GM23338 (cell line): ENCODE data around the gene TTF1. TPM values are rescaled to one million over a fixed set of nuclear protein-coding genes. Genes with fewer than 3 reads are reported as not detected.

ENCODE experiments used
- ATAC-seq: fragments of 200-7000 bp; cut with Tn5 transposase; 3 replicates; pipeline ENCODE4 v1.9.1; 2020
- DNase-seq: peaks from one replicate; pipeline ENCODE4 v3.0.0-alpha.2; 2015; ENCODE audit warnings: low spot score
- H2AFZ ChIP-seq: fragments of 200-600 bp; sonication (generic); 2 replicates; pipeline ENCODE4 v1.8.0; 2016; ENCODE audit warnings: antibody characterized with exemption, mild to moderate bottlenecking, moderate library complexity
- H3F3A ChIP-seq: fragments of 200-600 bp; sonication (generic); replicated peaks from 2 replicates; pipeline ENCODE4 v1.8.0; 2017; ENCODE audit warnings: antibody characterized with exemption, mixed run types, low read depth
- H3K27ac ChIP-seq: fragments of 200-600 bp; sonication (generic); 2 replicates; pipeline ENCODE4 v1.6.1; 2016; ENCODE audit warnings: low read depth
- H3K27me3 ChIP-seq: fragments of 200-600 bp; sonication (generic); 2 replicates; pipeline ENCODE4 v1.8.0; 2016; ENCODE audit warnings: mild to moderate bottlenecking, mixed run types, moderate library complexity; ENCODE audit not compliant: insufficient read depth
- H3K36me3 ChIP-seq: fragments of 200-600 bp; sonication (generic); 2 replicates; pipeline ENCODE4 v1.8.0; 2016; ENCODE audit warnings: mild to moderate bottlenecking; ENCODE audit not compliant: insufficient read depth
- H3K4me1 ChIP-seq: fragments of 200-600 bp; sonication (generic); 2 replicates; pipeline ENCODE4 v1.8.0; 2016; ENCODE audit warnings: mild to moderate bottlenecking, moderate library complexity; ENCODE audit not compliant: insufficient read depth
- H3K4me2 ChIP-seq: fragments of 200-600 bp; sonication (generic); 2 replicates; pipeline ENCODE4 v1.7.1; 2017; ENCODE audit warnings: mixed run types
- H3K4me3 ChIP-seq: fragments of 200-600 bp; sonication (generic); 2 replicates; pipeline ENCODE4 v1.6.1; 2016; ENCODE audit warnings: mixed run types
- H3K79me2 ChIP-seq: fragments of 200-600 bp; sonication (generic); replicated peaks from 2 replicates; pipeline ENCODE4 v1.8.0; 2017; ENCODE audit warnings: mild to moderate bottlenecking; ENCODE audit not compliant: insufficient read depth
- H3K9me2 ChIP-seq: fragments of 200-600 bp; sonication (generic); 2 replicates; pipeline ENCODE4 v1.8.0; 2017; ENCODE audit not compliant: insufficient read depth
- H4K20me1 ChIP-seq: fragments of 200-600 bp; sonication (generic); replicated peaks from 2 replicates; pipeline ENCODE4 v1.8.0; 2017; ENCODE audit warnings: mild to moderate bottlenecking; ENCODE audit not compliant: insufficient read depth
- H3K27ac Mint-ChIP-seq: 2 replicates; pipeline ENCODE4 v1.8.0; 2020; ENCODE audit warnings: inconsistent platforms, mild to moderate bottlenecking, moderate library complexity, mixed read lengths
- H3K27me3 Mint-ChIP-seq: 3 replicates; pipeline ENCODE4 v1.8.0; 2022; ENCODE audit warnings: low read depth, mild to moderate bottlenecking, moderate library complexity, mixed read lengths, inconsistent platforms; ENCODE audit not compliant: insufficient read depth, poor library complexity
- H3K36me3 Mint-ChIP-seq: 3 replicates; pipeline ENCODE4 v1.8.0; 2021; ENCODE audit warnings: low read depth, mild to moderate bottlenecking, inconsistent platforms, moderate library complexity, mixed read lengths
- H3K4me1 Mint-ChIP-seq: 3 replicates; pipeline ENCODE4 v1.8.0; 2020; ENCODE audit warnings: mild to moderate bottlenecking, inconsistent platforms, mixed read lengths
- H3K4me3 Mint-ChIP-seq: 3 replicates; pipeline ENCODE4 v1.8.0; 2021; ENCODE audit warnings: moderate library complexity, mild to moderate bottlenecking, inconsistent platforms, mixed read lengths
- H3K9me3 Mint-ChIP-seq: 3 replicates; pipeline ENCODE4 v1.8.0; 2020; ENCODE audit warnings: moderate library complexity, mild to moderate bottlenecking, inconsistent platforms, mixed read lengths
- CREB1 ChIP-seq: fragments of 250-450 bp; sonication (Bioruptor Pico); IDR thresholded peaks from 2 replicates; pipeline ENCODE4 v1.5.0; 2020; ENCODE audit warnings: low read depth, mild to moderate bottlenecking, moderate library complexity
- EZH2 ChIP-seq: fragments of 200-600 bp; sonication (generic); IDR thresholded peaks from one replicate; pipeline ENCODE4 v1.8.0; 2017; ENCODE audit warnings: antibody characterized with exemption, mild to moderate bottlenecking, low read depth; ENCODE audit not compliant: unreplicated experiment
- EZH2phosphoT487 ChIP-seq: fragments of 200-600 bp; sonication (generic); IDR thresholded peaks from one replicate; pipeline ENCODE4 v1.8.1; 2018; ENCODE audit warnings: antibody characterized with exemption; ENCODE audit not compliant: unreplicated experiment
- JUNB ChIP-seq: IDR thresholded peaks from one replicate; pipeline ENCODE4 v1.6.1; 2016; ENCODE audit warnings: antibody characterized with exemption; ENCODE audit not compliant: unreplicated experiment
- NANOG ChIP-seq: IDR thresholded peaks from 2 replicates; pipeline ENCODE4 v1.6.1; 2016; ENCODE audit warnings: antibody characterized with exemption, borderline replicate concordance
- POLR2AphosphoS5 ChIP-seq: IDR thresholded peaks from 2 replicates; pipeline ENCODE4 v1.6.1; 2016; ENCODE audit warnings: antibody characterized with exemption, low read depth
- STAT1 ChIP-seq: IDR thresholded peaks from one replicate; pipeline ENCODE4 v1.6.1; 2016; ENCODE audit warnings: antibody characterized with exemption; ENCODE audit not compliant: unreplicated experiment
- ZNF114 ChIP-seq: fragments of 250-450 bp; sonication (Bioruptor Pico); IDR thresholded peaks from 2 replicates; pipeline ENCODE4 v1.5.0; 2020; ENCODE audit warnings: mild to moderate bottlenecking, moderate library complexity
- ZNF331 ChIP-seq: fragments of 250-450 bp; sonication (Bioruptor Pico); IDR thresholded peaks from 2 replicates; pipeline ENCODE4 v1.5.0; 2020; ENCODE audit warnings: low read depth, mild to moderate bottlenecking, moderate library complexity
- polyA plus RNA-seq: library from polyadenylated mRNA; unstranded; fragments of >200 nt; fragmentation: Nextera tagmentation; extraction: Ambion mirVana; gene quantifications from 2 replicates; pipeline ENCODE4 v1.2.1, GENCODE V29; 2016
- total RNA-seq: library from RNA; depleted of rRNA; stranded (reverse); fragments of >200 nt; shearing (Covaris generic); gene quantifications from 2 replicates; pipeline ENCODE4 v1.2.3, GENCODE V29; 2014
- TF ChIP-seq, protein P1 (sequence below): IDR thresholded peaks from one replicate; pipeline ENCODE4 v1.6.1; 2018; ENCODE audit warnings: antibody characterized with exemption; ENCODE audit not compliant: unreplicated experiment
- TF ChIP-seq, protein P2 (sequence below): IDR thresholded peaks from 2 replicates; pipeline ENCODE4 v1.6.1; 2016; ENCODE audit warnings: antibody characterized with exemption
- TF ChIP-seq, protein P3 (sequence below), 2 experiments: fragments of 200-600 bp in 1 of 2; sonication (generic) in 1 of 2; conservative IDR thresholded peaks; 2 replicates each; pipeline versions ENCODE4 v1.5.1 to v1.6.1; 2016 to 2017; ENCODE audit warnings: antibody characterized with exemption in 2 of 2, low read depth in 2 of 2, mild to moderate bottlenecking in 2 of 2, moderate library complexity in 1 of 2
- TF ChIP-seq, protein P4 (sequence below): fragments of 250-450 bp; sonication (Bioruptor Pico); IDR thresholded peaks from 2 replicates; pipeline ENCODE4 v1.5.0; 2020; ENCODE audit warnings: mild to moderate bottlenecking, moderate library complexity

TTF1 gene
- total and polyA plus RNA-seq, 2 experiments from 2014 or later: 14.9 to 25.0 TPM

DNA sequence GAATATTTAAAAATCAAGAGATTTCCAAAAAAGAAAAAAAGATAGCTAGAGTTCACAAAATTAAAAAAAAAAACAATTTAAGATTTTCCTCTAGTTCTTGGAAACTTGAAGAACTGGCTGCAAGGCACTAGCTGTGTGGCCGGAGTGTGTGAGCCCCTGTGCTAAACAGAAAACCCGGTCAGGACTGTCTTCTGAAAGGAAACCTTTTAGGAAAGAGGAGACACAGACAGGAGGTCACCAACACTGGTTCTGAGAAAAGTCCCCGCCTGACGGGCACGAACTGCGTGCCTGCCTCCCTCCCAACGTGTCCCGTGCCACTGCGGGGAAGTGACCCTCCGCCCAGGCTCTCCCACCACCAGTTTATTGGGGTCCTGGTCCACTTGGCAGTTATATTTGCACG, 15.2 kb downstream of the TTF1 start:
- no peaks in the 10 kb centered on the region for H3K4me1 Mint-ChIP-seq
- H3K36me3 Mint-ChIP-seq: peaks cover 92% of the 10 kb centered on the region
- Histone ChIP-seq H3K27me3 (no peaks in the 10 kb centered on the region), H3K4me1 (no peaks in the 10 kb centered on the region), H3F3A (no peaks in the 10 kb centered on the region), H3K27ac (no peak overlapping the region), H3K4me2 (no peak overlapping the region), H4K20me1 (peaks cover 6% of the 10 kb centered on the region), H3K4me3 (no peak overlapping the region), H2AFZ (no peak overlapping the region), H3K9me2 (no peaks in the 10 kb centered on the region), H3K36me3 (peaks cover 74% of the 10 kb centered on the region), H3K79me2 (peaks cover 8% of the 10 kb centered on the region; the same call in 1 of the 2 replicates)
- H3K9me3 Mint-ChIP-seq: no peaks in the 10 kb centered on the region
- DNase-seq (no peak), ATAC-seq (no peak)
- no peak overlapping the region for H3K27ac Mint-ChIP-seq
- TF ChIP-seq JUNB: no peak
- TF ChIP-seq, protein P1, sequence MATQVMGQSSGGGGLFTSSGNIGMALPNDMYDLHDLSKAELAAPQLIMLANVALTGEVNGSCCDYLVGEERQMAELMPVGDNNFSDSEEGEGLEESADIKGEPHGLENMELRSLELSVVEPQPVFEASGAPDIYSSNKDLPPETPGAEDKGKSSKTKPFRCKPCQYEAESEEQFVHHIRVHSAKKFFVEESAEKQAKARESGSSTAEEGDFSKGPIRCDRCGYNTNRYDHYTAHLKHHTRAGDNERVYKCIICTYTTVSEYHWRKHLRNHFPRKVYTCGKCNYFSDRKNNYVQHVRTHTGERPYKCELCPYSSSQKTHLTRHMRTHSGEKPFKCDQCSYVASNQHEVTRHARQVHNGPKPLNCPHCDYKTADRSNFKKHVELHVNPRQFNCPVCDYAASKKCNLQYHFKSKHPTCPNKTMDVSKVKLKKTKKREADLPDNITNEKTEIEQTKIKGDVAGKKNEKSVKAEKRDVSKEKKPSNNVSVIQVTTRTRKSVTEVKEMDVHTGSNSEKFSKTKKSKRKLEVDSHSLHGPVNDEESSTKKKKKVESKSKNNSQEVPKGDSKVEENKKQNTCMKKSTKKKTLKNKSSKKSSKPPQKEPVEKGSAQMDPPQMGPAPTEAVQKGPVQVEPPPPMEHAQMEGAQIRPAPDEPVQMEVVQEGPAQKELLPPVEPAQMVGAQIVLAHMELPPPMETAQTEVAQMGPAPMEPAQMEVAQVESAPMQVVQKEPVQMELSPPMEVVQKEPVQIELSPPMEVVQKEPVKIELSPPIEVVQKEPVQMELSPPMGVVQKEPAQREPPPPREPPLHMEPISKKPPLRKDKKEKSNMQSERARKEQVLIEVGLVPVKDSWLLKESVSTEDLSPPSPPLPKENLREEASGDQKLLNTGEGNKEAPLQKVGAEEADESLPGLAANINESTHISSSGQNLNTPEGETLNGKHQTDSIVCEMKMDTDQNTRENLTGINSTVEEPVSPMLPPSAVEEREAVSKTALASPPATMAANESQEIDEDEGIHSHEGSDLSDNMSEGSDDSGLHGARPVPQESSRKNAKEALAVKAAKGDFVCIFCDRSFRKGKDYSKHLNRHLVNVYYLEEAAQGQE: no peak
- no peak for TF ChIP-seq EZH2phosphoT487
- no peak for TF ChIP-seq STAT1
- no peak for TF ChIP-seq POLR2AphosphoS5
- no peak for TF ChIP-seq ZNF331 (CRISPR knock-in tag)
- TF ChIP-seq, protein P2, sequence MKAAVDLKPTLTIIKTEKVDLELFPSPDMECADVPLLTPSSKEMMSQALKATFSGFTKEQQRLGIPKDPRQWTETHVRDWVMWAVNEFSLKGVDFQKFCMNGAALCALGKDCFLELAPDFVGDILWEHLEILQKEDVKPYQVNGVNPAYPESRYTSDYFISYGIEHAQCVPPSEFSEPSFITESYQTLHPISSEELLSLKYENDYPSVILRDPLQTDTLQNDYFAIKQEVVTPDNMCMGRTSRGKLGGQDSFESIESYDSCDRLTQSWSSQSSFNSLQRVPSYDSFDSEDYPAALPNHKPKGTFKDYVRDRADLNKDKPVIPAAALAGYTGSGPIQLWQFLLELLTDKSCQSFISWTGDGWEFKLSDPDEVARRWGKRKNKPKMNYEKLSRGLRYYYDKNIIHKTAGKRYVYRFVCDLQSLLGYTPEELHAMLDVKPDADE: no peak
- no peak for TF ChIP-seq EZH2
- TF ChIP-seq, protein P3, sequence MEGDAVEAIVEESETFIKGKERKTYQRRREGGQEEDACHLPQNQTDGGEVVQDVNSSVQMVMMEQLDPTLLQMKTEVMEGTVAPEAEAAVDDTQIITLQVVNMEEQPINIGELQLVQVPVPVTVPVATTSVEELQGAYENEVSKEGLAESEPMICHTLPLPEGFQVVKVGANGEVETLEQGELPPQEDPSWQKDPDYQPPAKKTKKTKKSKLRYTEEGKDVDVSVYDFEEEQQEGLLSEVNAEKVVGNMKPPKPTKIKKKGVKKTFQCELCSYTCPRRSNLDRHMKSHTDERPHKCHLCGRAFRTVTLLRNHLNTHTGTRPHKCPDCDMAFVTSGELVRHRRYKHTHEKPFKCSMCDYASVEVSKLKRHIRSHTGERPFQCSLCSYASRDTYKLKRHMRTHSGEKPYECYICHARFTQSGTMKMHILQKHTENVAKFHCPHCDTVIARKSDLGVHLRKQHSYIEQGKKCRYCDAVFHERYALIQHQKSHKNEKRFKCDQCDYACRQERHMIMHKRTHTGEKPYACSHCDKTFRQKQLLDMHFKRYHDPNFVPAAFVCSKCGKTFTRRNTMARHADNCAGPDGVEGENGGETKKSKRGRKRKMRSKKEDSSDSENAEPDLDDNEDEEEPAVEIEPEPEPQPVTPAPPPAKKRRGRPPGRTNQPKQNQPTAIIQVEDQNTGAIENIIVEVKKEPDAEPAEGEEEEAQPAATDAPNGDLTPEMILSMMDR (conservative IDR thresholded peaks at IDR 0.05; ENCODE audit: low read depth in 2 of 2): no peak
- no peak for TF ChIP-seq CREB1
- no peak for TF ChIP-seq NANOG
- TF ChIP-seq, protein P4, sequence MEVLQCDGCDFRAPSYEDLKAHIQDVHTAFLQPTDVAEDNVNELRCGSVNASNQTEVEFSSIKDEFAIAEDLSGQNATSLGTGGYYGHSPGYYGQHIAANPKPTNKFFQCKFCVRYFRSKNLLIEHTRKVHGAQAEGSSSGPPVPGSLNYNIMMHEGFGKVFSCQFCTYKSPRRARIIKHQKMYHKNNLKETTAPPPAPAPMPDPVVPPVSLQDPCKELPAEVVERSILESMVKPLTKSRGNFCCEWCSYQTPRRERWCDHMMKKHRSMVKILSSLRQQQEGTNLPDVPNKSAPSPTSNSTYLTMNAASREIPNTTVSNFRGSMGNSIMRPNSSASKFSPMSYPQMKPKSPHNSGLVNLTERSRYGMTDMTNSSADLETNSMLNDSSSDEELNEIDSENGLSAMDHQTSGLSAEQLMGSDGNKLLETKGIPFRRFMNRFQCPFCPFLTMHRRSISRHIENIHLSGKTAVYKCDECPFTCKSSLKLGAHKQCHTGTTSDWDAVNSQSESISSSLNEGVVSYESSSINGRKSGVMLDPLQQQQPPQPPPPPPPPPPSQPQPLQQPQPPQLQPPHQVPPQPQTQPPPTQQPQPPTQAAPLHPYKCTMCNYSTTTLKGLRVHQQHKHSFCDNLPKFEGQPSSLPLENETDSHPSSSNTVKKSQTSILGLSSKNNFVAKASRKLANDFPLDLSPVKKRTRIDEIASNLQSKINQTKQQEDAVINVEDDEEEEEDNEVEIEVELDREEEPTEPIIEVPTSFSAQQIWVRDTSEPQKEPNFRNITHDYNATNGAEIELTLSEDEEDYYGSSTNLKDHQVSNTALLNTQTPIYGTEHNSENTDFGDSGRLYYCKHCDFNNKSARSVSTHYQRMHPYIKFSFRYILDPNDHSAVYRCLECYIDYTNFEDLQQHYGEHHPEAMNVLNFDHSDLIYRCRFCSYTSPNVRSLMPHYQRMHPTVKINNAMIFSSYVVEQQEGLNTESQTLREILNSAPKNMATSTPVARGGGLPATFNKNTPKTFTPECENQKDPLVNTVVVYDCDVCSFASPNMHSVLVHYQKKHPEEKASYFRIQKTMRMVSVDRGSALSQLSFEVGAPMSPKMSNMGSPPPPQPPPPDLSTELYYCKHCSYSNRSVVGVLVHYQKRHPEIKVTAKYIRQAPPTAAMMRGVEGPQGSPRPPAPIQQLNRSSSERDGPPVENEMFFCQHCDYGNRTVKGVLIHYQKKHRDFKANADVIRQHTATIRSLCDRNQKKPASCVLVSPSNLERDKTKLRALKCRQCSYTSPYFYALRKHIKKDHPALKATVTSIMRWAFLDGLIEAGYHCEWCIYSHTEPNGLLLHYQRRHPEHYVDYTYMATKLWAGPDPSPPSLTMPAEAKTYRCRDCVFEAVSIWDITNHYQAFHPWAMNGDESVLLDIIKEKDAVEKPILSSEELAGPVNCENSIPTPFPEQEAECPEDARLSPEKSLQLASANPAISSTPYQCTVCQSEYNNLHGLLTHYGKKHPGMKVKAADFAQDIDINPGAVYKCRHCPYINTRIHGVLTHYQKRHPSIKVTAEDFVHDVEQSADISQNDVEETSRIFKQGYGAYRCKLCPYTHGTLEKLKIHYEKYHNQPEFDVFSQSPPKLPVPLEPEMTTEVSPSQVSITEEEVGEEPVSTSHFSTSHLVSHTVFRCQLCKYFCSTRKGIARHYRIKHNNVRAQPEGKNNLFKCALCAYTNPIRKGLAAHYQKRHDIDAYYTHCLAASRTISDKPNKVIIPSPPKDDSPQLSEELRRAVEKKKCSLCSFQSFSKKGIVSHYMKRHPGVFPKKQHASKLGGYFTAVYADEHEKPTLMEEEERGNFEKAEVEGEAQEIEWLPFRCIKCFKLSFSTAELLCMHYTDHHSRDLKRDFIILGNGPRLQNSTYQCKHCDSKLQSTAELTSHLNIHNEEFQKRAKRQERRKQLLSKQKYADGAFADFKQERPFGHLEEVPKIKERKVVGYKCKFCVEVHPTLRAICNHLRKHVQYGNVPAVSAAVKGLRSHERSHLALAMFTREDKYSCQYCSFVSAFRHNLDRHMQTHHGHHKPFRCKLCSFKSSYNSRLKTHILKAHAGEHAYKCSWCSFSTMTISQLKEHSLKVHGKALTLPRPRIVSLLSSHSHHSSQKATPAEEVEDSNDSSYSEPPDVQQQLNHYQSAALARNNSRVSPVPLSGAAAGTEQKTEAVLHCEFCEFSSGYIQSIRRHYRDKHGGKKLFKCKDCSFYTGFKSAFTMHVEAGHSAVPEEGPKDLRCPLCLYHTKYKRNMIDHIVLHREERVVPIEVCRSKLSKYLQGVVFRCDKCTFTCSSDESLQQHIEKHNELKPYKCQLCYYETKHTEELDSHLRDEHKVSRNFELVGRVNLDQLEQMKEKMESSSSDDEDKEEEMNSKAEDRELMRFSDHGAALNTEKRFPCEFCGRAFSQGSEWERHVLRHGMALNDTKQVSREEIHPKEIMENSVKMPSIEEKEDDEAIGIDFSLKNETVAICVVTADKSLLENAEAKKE (CRISPR knock-in tag): no peak
- TF ChIP-seq ZNF114: no peak
- H3K4me3 Mint-ChIP-seq: no peak overlapping the region
- H3K27me3 Mint-ChIP-seq: peaks cover 2% of the 10 kb centered on the region
